ENCODE results near the gene FRG2C.
"Not testable (repeated sequence)": the region's sequence is repeated elsewhere in the genome, so short reads cannot be mapped to it uniquely, and the experiment has no call there.

The FRG2C gene

DNA sequence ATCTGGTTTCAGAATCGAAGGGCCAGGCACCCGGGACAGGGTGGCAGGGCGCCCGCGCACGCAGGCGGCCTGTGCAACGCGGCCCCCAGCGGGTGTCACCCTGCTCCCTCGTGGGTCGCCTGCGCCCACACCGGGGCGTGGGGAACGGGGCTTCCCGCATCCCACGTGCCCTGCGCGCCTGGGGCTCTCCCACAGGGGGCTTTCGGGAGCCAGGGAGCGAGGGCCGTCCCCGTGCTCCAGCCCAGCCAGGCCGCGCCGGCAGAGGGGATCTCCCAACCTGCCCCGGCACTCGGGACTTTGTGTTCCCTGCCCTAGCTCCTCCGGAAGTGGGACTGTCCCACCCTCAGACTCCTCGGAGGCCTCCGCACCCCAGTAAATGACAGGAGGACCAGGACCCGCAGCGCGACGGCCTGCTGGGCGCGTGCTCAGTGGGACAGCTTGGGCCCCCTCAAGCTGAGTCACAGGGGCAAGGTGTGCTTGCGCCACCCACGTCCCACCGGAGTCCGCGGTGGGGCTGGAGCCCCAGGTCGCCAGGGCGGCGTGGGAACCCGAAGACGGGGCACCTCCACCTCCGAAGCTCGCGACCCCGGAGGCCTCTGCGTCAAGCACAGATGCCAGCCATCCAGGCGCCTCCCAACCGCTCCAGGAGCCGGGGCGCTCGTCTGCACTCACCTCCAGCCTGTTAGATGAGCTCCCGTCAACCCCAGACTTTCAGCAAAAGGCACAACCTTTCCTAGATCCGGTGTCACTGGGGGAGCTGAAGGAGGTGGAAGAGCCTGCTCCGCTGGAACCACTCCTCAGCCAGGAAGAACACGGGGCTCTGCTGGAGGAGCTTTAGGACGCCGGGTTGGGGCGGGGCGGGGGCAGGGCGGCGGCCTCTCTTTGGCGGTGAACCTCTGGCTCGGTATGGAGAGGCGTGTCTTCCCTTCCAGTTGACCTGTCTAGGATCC, 5.5 kb downstream of the FRG2C start:
- not testable (repeated sequence) for DNase-seq

DNA sequence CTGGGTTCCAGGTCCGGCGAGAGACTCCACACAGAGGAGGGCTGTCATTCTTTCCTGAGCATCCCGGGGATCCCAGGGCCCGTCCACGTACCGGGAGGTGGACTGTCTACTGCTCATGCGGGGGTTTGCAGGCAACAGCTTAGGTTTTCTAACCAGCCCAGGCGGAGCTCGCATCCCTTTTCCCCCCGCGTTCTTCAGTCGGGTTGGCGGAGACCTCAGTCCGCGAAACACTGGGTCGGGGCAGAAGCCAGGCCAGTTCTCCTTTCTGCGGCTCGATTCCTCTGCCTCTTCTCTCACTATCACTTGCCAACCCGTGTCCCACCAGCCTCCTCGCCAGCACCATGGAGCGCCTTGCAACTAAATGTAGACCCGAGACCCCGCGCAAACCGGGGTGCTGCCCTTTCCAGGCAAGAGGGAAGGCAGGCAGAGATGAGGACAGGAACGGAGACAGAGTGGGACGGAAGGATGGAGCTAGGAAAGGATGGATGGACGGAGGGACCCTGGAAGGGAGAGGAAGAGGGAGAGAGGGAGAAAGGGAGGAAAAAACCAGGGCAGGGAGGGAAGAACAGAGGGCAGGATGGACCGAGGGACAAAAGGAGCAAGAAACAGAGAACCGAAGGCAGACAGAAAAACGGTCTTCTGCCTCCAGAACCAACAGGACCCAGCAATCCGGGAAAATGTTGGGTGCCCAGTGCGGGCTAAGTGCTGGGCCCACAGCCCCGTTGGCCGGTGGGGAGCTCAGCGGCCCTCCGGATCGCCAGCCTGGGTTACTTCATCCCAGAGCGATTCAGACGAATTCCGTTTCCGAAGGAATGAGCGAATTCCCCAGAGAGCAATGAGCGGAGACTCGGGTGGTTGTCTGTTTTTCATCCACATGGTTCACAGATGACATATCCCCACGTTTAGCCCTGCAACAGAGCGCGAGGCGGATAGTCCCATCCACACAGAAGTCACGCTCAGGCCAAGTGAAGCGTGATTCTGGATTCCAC, 6.5 kb downstream of the FRG2C start:
- DNase-seq: not testable (repeated sequence)

DNA sequence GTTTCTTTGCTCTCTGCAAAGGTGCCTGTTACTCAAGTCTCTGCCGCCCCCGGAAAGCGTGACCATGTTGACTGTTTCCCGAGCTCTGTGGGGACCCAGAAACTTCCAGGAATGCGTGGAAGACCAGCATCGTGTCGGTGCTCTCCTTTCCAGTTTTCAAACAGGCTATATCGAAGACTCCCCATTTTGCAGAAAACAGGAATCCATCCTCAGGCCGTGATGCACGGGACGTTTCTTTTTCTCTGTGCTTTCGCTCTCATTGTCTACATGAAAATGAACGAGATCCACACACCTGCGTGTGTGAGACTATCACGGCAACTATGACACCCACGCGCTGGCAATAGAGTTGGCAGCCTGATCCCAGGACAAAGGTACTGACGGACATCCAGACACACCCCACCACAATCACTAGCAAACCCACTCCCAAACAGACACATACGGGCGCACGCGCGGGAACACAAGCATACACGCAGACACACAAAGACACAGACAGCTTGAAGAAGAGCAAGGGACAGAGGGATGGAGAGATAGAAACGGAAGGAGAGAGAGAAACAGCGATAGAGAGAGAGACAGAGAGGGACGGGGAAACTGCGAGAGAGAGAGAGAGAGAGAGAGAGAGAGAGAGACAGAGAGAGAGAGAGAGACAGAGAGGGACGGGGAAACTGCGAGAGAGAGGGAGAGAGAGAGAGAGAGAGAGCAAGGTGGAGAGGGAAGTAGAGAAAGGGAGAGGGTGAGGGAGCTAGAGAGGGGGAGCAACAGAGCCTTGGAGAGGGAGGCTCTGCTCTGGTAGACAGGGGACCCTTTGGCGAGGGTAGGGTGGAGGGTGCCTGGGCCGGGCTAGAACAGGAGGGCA, 7.4 kb downstream of the FRG2C start:
- not testable (repeated sequence) for DNase-seq

DNA sequence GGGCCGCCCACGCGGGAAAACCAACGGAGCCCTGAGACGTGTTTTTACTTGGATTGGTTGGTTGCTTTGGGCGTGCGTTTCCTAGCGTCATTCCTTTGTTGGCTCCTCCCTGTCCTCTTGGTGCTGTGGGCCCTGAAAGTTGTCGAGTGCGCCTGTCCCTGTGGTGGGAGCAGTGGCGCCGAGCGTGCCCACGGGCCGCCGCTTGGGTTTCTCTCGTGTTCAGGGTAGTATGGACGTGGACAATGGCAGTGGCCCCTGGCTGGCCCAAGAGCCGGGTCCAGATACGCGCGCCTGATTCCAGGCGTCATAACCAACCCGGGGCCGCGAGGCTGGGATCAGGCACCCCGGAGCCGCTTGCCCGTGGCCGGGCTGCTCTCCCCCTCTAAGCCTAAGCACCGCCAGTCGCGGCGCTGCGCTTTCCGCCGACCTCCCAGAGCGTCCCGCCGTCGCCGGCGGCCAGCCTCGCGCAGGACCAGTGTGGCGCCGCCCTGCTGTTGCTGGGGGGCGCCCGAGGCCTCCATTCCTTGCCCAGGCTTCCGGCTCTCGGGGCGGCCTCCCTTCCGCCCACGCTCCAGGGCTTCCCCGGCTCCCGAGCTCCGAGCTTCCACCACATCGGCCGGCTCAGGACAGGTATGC, 8.1 kb downstream of the FRG2C start:
- not testable (repeated sequence) for DNase-seq

DNA sequence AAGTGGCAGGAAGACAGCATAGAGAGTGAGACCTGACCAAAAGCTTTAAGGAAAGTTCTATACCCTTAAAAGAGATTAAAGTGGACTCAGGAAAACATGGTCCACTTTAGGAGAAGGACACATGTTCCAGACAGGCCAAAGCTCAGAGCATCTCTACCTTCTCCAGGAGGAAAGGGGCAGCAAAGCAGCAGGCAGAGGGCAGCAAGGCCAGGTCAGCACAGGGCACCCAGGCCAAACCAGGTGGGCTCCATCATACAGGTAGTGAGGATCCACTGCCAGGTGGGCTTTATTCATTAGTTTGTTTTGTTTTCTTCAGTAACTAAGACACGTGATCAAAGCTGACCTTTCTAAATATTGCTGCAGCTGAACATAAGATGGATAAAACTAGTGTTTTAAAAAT, 19.8 kb downstream of the FRG2C start:
- not testable (repeated sequence) for DNase-seq

DNA sequence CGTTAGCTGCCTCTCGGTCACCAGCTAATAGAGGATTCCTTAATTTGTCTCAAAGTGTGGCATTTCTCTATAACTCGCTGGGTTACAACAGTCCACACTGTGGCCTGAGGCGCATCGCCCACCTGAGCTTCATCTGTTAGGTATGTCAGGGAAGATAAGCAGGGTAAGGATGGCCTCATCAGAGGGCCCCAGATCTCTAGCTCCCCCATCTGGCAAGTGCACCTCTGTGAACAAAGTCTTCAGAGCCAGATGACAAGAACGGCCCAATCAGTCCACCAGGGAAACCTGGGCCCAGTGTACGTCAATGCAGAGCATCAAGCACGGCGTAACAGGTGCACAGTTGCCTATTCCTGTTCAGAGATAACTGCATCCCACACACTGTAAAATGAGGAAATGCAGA, 23.2 kb downstream of the FRG2C start:
- no peak for DNase-seq

DNA sequence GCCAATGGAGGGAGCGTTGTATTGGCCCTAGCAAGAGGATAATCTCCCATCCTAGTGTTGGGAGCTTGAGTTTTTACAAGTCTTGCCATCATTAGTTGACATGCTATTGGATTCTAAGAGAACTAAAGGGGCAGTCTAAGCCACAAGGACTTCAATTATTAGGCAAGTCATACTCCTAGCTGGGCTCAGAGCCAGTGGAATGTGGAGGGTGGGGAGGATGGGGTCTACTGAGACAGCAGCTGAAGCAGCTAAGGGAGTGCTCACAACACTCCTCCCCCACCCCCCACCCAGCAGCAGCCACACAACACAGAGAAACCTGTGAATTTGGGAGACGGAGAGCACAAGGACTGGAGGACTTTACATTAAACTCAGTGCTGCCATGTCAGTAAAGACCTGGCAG, 27.9 kb downstream of the FRG2C start:
- no peak for DNase-seq
